Ascending aorta (tissue), 2 donors: ENCODE data around the gene FAM72A. TPM values are rescaled to one million over a fixed set of nuclear protein-coding genes. Genes with fewer than 3 reads are reported as not detected.
"Not testable (repeated sequence)": the region's sequence is repeated elsewhere in the genome, so short reads cannot be mapped to it uniquely, and the experiment has no call there.

ENCODE experiments used
- DNase-seq, 2 donors: peaks; one replicate each; pipeline ENCODE4 v3.0.0-alpha.2; 2019; ENCODE audit warnings: low spot score in 2 of 2
- H3K27ac ChIP-seq, 2 donors: fragments of 200-600 bp; sonication (generic); one replicate each; pipeline ENCODE4 v1.5.1; 2016 to 2017; ENCODE audit warnings: mild to moderate bottlenecking in 1 of 2
- H3K27me3 ChIP-seq: fragments of 200-600 bp; sonication (generic); one replicate; pipeline ENCODE4 v1.5.1; 2017
- H3K36me3 ChIP-seq, 2 donors: fragments of 200-600 bp; sonication (generic); one replicate each; pipeline ENCODE4 v1.5.1; 2016
- H3K4me1 ChIP-seq, 2 donors: fragments of 200-600 bp; sonication (generic); one replicate each; pipeline ENCODE4 v1.5.1; 2016 to 2017; ENCODE audit warnings: mild to moderate bottlenecking in 1 of 2
- H3K4me3 ChIP-seq, 2 donors: fragments of 200-600 bp; sonication (generic); one replicate each; pipeline ENCODE4 v1.5.1; 2016 to 2017; ENCODE audit warnings: mild to moderate bottlenecking in 1 of 2
- H3K9me3 ChIP-seq, 2 donors: fragments of 200-600 bp; sonication (generic); one replicate each; pipeline ENCODE4 v1.5.1; 2016
- intact Hi-C: fragments of 100-400 bp; cut with DNase I; formaldehyde crosslinking; loops from one replicate; pipeline ENCODE4 v1.15.1; 2023
- total RNA-seq: library from RNA; depleted of rRNA; stranded (reverse); fragments of >200 nt; gene quantifications from one replicate; pipeline ENCODE4 v1.1.0, GENCODE V29; 2016

FAM72A gene
- total RNA-seq, 1 donor from 2014 or later = 0.75 TPM

DNA sequence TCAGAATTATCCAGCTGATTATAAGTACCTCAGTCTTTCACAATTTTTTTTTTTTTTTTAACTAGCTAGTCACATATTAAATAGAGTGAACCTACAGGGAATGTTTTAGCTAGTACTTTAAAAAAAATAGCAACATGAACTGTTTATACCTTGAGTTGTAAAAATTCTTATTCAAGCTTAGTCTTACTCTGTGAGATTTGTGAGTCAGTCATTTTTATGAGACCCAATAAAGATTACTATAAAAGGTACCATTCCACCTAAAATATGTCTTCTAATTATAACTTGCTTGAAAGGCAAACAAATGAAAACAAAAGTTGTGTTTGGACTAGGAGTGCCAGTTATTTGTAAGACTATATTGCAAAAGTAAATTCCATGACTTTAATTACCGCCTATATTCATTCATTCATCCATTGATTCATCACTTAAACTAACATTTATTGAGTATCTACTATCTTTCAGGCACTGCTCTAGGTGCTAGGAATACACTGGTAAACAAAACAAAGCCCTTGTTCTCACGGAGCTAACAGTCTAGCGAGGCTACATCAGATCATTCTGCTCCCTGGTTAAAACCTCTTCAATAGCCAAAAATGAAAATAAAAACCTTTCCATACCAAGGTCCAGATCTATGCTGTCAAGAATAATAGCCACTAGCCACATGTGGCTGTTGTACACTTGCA, 5.8 kb downstream of the FAM72A start:
- intact Hi-C loops, DNase-seq, H3K4me3 ChIP-seq, H3K36me3 ChIP-seq, H3K27ac ChIP-seq, H3K4me1 ChIP-seq, H3K27me3 ChIP-seq, H3K9me3 ChIP-seq: not testable (repeated sequence)

DNA sequence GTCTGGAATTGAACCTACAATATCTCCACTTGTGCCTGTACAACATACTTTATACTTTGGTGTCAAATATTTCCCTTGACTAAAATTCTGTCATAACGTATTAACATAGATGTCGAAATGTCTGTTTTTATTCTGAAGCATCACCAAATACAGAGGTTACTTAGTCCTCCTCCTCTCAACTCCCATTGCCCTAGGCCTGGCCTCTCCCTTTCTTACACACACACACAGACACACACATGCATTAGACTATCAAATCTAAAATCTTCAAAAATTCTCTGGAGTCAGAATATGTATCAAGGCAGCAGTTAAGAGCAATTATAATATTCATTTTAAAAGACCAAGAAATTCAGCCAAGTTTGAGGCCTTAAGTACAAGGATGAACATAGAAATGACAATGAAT, 7.5 kb downstream of the FAM72A start:
- H3K4me1 ChIP-seq, H3K4me3 ChIP-seq, intact Hi-C loops, H3K9me3 ChIP-seq, H3K27me3 ChIP-seq, DNase-seq, H3K36me3 ChIP-seq, H3K27ac ChIP-seq: not testable (repeated sequence)

DNA sequence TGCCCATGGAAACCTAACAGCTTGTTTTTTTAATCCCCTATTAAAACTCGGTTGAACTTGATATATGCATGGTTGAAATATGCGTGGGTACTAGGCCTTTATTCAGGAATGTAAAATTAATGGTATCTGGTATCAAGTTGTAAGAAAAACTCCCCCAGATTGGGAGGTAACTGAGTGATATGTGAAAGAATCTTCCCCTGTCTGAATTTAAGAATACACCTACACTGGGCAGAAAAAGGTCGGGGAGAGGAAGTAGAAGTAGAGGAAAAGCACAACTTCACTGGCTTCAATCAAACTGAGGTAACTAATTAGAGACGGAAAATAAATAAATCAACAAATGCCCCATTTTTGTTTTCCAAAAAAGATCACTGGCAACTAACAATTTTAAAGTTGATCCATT, 15.8 kb downstream of the FAM72A start:
- H3K9me3 ChIP-seq, H3K4me3 ChIP-seq, H3K27ac ChIP-seq, H3K36me3 ChIP-seq, DNase-seq, H3K4me1 ChIP-seq, intact Hi-C loops, H3K27me3 ChIP-seq: not testable (repeated sequence)

DNA sequence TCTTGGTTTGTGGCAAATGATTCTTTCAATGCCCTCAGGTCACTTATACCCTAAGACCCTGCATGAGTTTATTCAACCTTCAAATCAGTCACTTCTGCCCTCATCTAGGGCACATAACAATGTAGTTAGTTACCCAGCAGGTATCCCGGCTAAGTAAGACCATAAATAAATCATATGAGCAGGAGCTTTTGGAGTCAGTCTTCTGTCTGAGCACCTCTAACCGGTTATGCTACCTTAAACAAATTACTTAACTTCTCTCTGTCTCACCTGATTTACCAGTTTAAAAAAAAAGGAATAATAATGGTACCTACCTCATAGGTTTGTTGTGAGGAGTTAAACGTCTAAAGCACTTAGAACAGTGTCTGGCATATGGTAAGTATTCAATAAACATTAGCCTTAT, 16.9 kb downstream of the FAM72A start:
- H3K27ac ChIP-seq, intact Hi-C loops, H3K4me3 ChIP-seq, H3K27me3 ChIP-seq, H3K4me1 ChIP-seq, H3K9me3 ChIP-seq, H3K36me3 ChIP-seq, DNase-seq: not testable (repeated sequence)

DNA sequence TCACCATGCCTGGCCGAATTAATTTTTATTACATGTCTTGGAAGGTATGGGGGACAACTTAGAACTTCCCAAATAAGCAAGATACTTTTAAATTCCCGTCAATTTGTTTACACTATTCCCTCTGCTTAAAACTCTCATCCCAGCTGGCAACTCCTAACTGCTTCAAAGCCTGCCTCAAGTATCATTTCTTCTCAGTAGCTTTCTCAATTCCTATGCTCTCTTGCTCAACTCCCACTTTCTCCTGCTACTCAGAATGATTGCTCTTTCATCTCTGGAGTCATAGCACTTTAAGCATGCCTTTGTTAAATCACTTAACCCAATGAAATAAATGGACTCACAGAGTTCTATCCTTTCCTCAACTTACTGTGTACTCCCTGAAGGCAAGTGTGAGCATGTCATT, 18.9 kb downstream of the FAM72A start:
- H3K4me1 ChIP-seq, H3K4me3 ChIP-seq, DNase-seq, H3K9me3 ChIP-seq, intact Hi-C loops, H3K36me3 ChIP-seq, H3K27ac ChIP-seq, H3K27me3 ChIP-seq: not testable (repeated sequence)

DNA sequence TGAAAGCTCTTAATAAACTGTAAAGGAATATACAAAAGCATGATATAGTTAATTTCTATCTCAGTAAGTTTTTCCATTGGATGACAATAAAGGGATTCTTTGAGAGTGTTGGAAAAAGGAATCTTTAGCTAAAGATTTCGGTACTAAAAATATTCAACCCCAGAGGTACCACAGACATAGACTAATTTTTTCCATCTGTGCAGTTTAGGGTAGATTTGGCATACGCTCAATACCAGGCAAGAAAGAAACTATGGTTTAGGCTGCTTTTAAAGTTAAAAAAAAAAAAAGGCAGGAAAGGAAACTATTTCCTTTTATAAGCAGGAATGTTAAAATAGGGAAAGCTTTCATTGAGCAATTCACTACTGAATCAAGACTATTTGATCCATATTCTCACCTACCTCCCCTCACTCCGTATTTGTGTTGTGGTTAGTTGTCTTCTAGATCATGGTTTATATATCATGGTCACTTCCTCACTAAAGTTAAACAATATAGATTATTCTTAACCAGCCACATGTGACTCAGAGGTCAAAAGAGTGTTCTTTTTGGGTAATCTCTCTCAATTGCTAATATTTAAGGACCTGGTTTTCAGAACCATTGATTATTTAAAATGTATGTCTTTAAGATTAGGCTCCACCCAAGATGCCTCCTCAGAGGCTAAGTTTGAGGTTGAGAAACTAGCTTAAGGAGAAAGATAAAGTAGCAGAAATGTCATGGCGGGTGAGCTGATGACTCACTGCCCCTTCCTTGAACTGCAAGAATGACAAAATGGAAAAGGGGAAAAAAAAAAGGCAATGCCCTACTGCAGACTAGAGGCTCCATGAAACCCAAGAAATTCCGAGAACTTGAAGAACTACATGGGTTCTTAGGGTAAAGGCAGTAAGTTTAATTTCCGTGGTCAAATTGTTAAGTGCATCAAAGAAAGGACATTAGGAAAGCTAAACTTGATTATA, 20.0 kb downstream of the FAM72A start:
- not testable (repeated sequence) for H3K9me3 ChIP-seq, H3K4me1 ChIP-seq

DNA sequence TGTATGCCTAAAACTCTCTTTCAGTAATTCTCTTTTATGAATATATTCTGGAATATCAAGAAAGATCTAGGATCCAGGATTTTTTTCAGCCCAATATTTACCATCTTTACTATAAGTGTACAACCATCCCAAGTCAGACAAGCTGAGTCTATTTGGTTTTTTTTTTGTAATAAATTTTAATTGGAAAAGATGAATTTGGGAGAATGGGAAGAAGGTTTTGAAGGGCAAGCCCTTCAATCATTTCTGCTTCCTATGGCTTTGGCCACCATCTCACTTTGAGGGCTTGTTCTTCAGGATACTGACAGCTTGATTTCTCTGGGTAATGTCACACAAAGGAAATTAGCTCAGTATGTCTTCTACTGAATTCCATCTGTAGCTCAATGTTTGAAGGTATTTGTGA, 23.0 kb downstream of the FAM72A start:
- H3K36me3 ChIP-seq, DNase-seq, H3K4me3 ChIP-seq, H3K27ac ChIP-seq, H3K9me3 ChIP-seq, H3K4me1 ChIP-seq, H3K27me3 ChIP-seq, intact Hi-C loops: not testable (repeated sequence)

More for the DNA sequence above, 20.0 kb downstream of the FAM72A start:
- intact Hi-C loops, H3K27me3 ChIP-seq, H3K4me3 ChIP-seq, H3K36me3 ChIP-seq, H3K27ac ChIP-seq, DNase-seq: not testable (repeated sequence)

DNA sequence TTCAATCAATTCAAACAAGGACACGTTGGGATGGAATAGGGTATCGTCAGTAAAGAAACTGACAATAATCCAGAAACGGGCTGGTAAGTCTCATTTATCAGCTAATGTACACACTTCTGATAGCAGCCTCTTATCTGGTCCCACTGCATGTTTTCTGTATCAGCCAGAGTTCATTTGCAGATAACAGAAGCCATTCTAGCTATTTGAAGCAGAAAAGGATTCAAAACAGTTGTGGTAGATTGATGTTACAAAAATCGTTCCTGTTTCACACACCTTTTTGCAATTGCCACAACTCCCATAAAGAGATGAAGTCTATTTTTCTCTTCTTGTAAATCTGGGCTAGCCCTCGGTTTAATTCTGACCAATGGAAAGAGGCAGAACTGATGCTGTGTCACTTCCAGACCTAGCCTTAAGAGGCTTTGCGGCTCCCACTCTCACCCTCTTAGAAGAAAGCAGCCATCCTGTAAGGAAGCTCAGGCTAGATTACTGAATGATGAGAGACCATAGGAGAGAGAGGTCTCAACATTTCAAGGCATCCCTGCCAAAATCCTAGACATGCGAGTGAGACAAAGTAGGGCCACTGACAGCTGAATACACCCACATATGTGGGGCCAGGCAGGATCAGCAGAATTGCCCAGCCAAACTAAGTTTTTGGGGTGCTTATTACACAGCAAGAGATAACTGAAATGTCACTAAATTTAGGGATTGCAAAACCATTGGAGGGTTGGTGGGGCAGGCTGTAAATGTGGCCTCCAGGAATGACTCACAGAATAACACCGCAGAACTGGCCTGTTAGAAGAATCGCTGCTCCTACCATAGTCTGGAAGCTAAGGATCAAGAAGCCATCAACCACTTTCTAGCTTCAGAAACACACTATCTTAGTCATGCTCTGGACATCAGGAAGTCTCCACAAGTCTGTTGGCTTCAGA, 24.3 kb downstream of the FAM72A start:
- H3K9me3 ChIP-seq, H3K4me3 ChIP-seq, intact Hi-C loops, H3K36me3 ChIP-seq, H3K27me3 ChIP-seq, H3K27ac ChIP-seq, H3K4me1 ChIP-seq, DNase-seq: not testable (repeated sequence)

DNA sequence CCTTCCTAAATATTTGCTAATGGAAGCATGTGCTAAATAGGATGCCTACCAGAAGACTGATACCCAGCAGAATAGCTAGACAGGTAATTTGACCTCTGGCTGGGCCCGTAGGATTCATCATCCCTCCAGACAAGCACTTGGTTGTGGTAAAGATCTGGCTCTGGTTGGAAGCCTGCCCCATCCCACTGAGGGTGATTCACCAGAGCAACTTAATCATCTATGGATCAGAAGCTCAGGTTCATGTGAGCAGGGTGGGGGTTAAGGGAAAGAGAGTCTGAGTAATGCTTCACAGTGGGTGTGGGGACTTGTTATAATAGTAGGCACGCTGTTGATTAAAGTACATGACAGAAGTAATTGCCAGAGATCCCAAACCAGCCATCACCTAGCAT, 26.5 kb downstream of the FAM72A start:
- H3K27me3 ChIP-seq, DNase-seq, H3K27ac ChIP-seq, H3K4me1 ChIP-seq, H3K9me3 ChIP-seq, intact Hi-C loops, H3K4me3 ChIP-seq, H3K36me3 ChIP-seq: not testable (repeated sequence)

DNA sequence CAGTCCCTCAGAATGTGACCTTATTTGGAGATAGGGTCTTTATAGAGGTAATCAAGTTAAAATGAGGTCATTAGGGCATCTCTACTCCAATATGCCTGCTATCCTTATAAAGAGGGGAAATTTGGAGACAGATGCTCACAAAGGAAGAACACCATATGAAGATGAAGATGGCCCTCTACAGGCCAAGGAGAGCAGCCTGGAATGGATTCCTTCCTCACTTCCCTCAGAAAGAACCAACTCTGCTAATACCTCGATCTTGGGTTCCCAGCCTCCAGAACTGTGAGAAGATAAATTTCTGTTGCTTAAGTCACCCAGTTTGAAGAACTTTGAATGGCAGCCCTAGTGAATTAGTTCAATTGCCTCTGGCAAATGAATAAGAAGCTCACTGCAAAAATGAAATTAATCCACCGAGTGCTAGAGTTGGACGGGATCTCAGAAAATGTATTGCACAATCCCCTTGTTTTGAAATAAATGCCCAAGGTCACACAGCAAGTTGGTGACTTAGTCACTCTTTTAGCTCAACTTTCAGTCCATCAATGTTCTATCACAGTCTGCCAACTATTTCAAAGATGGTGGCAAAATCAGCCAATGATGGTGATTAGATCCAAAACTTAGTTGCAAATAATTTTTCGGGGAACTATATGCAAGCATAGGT, 27.1 kb downstream of the FAM72A start:
- DNase-seq, H3K27me3 ChIP-seq, H3K4me1 ChIP-seq, intact Hi-C loops, H3K4me3 ChIP-seq, H3K27ac ChIP-seq, H3K36me3 ChIP-seq, H3K9me3 ChIP-seq: not testable (repeated sequence)
